Measurements from ENCODE around the gene LIM2. TPM values are rescaled to one million over a fixed set of nuclear protein-coding genes. Genes with fewer than 3 reads are reported as not detected.
A peak's percentile ranks its signal among the peaks of the same experiment; 100 is the strongest.

Gene LIM2
- total and polyA plus RNA-seq, 9 of the 15 experiments (the other 6 are each of a cell fraction or from before 2014, with no cell fraction given): 0.07 to 0.45 (median 0.18) TPM; not detected in 4

GRCh38 chr19:51339687-51340656 is 47.8 kb downstream of the LIM2 start (continued):
- no peak for TF ChIP-seq ZNF76 (CRISPR knock-in tag; IDR thresholded peaks at IDR 0.05; ENCODE audit: borderline replicate concordance)
- TF ChIP-seq PTRF (tag; IDR thresholded peaks at IDR 0.05): no peak
- TF ChIP-seq POLR2AphosphoS2 (IDR thresholded peaks at IDR 0.05; ENCODE audit: low read length): no peak
- TF ChIP-seq ZNF75A (CRISPR knock-in tag; IDR thresholded peaks at IDR 0.05): no peak
- TF ChIP-seq SNAPC5 (CRISPR knock-in tag; IDR thresholded peaks at IDR 0.05): no peak
- TF ChIP-seq NCOA1 (IDR thresholded peaks at IDR 0.05; ENCODE audit: low read depth): no peak
- TF ChIP-seq CEBPB (tag; IDR thresholded peaks at IDR 0.05): no peak
- TF ChIP-seq ZNF717 (CRISPR knock-in tag; IDR thresholded peaks at IDR 0.05): 0 out of 2 replicates have a peak, but pooled peaks have one; percentile 6
- peak; percentile 82; the same call in 1 of the 2 replicates for TF ChIP-seq HNRNPL (IDR thresholded peaks at IDR 0.05; ENCODE audit: low read depth, low read length)
- TF ChIP-seq POLR2AphosphoS5 (IDR thresholded peaks at IDR 0.05; ENCODE audit: control insufficient read depth, insufficient read depth, low read depth, low read length): peak; percentile 55; the same call in 1 of the 2 replicates
- TF ChIP-seq ILK (tag; IDR thresholded peaks at IDR 0.05; ENCODE audit: borderline replicate concordance, low read depth): no peak
- TF ChIP-seq NCOA2 (IDR thresholded peaks at IDR 0.05; ENCODE audit: partially characterized antibody in 2 of 2): no peak
- no peak for TF ChIP-seq MAFG (tag; conservative IDR thresholded peaks at IDR 0.05)
- TF ChIP-seq SMARCC2 (IDR thresholded peaks at IDR 0.05; ENCODE audit: low read depth): no peak
- TF ChIP-seq FOXM1 (IDR thresholded peaks at IDR 0.05; ENCODE audit: low read depth): no peak
- TF ChIP-seq FOXM1 (CRISPR knock-in tag; IDR thresholded peaks at IDR 0.05; ENCODE audit: low read depth): 0 out of 2 replicates have a peak, but pooled peaks have one; percentile 32
- peak; percentile 62 for TF ChIP-seq NCOA6 (IDR thresholded peaks at IDR 0.05)
- TF ChIP-seq FIP1L1 (IDR thresholded peaks at IDR 0.05; ENCODE audit: low read depth, low read length, poor library complexity, severe bottlenecking): peak; percentile 59
- no peak for TF ChIP-seq ZNF212 (CRISPR knock-in tag; IDR thresholded peaks at IDR 0.05)
- no peak for TF ChIP-seq HES1 (IDR thresholded peaks at IDR 0.05; ENCODE audit: low read depth)
- TF ChIP-seq ZNF12 (CRISPR knock-in tag; IDR thresholded peaks at IDR 0.05): no peak
- no peak for TF ChIP-seq ZBTB49 (CRISPR knock-in tag; IDR thresholded peaks at IDR 0.05; ENCODE audit: borderline replicate concordance)
- TF ChIP-seq ILF3 (IDR thresholded peaks at IDR 0.05; ENCODE audit: borderline replicate concordance): no peak
- peak; percentile 72 for TF ChIP-seq SP1 (CRISPR knock-in tag; IDR thresholded peaks at IDR 0.05)
- peak in 1 of 2 experiments; percentile 86; a peak in 2 of 4 replicates for TF ChIP-seq TEAD1 (CRISPR knock-in tag; IDR thresholded peaks at IDR 0.05)
- TF ChIP-seq ZKSCAN3 (CRISPR knock-in tag; IDR thresholded peaks at IDR 0.05): no peak
